GM20431 (cell line): Measurements from ENCODE around the gene AGBL4.

Experiments
- in situ Hi-C: fragments of 300-500 bp; cut with MseI, MboI; formaldehyde crosslinking; loops from one replicate; pipeline ENCODE4 v1.15.0; 2020; ENCODE audit warnings: low sequenced_read_pairs; ENCODE audit not compliant: unreplicated experiment

The AGBL4 gene

GRCh38 chr1:48967318-48967717 lies 1056.4 kb downstream of the AGBL4 start:
- in situ Hi-C loops: no loop called here

GRCh38 chr1:48966583-48966982 lies 1057.2 kb downstream of the AGBL4 start:
- in situ Hi-C loops: no loop called here

GRCh38 chr1:48960320-48960719 lies 1063.4 kb downstream of the AGBL4 start:
- in situ Hi-C loops: no loop called here

- in situ Hi-C loops: no loop called here
Measured at GRCh38 chr1:48955774-48956173, 1068.0 kb downstream of the AGBL4 start.

- in situ Hi-C loops: no loop called here
Measured at GRCh38 chr1:48953617-48954016, 1070.1 kb downstream of the AGBL4 start.

- in situ Hi-C loops: no loop called here
Measured at GRCh38 chr1:48948562-48948961, 1075.2 kb downstream of the AGBL4 start.

GRCh38 chr1:48947761-48948537 lies 1075.8 kb downstream of the AGBL4 start:
- in situ Hi-C loops: no loop called here

- in situ Hi-C loops: no loop called here
Measured at GRCh38 chr1:48946070-48946469, 1077.7 kb downstream of the AGBL4 start.

GRCh38 chr1:48944811-48945210 lies 1078.9 kb downstream of the AGBL4 start:
- in situ Hi-C loops: no loop called here

- in situ Hi-C loops: no loop called here
Measured at GRCh38 chr1:48943826-48944225, 1079.9 kb downstream of the AGBL4 start.

- in situ Hi-C loops: no loop called here
Measured at GRCh38 chr1:48943393-48943792, 1080.4 kb downstream of the AGBL4 start.

GRCh38 chr1:48940962-48941732 lies 1082.6 kb downstream of the AGBL4 start:
- in situ Hi-C loops: no loop called here

GRCh38 chr1:48940354-48940753 lies 1083.4 kb downstream of the AGBL4 start:
- in situ Hi-C loops: no loop called here

- in situ Hi-C loops: no loop called here
Measured at GRCh38 chr1:48939828-48940227, 1083.9 kb downstream of the AGBL4 start.

- in situ Hi-C loops: no loop called here
Measured at GRCh38 chr1:48939042-48939441, 1084.7 kb downstream of the AGBL4 start.

GRCh38 chr1:48937732-48938131 lies 1086.0 kb downstream of the AGBL4 start:
- in situ Hi-C loops: no loop called here

- in situ Hi-C loops: no loop called here
Measured at GRCh38 chr1:48936436-48936835, 1087.3 kb downstream of the AGBL4 start.

- in situ Hi-C loops: no loop called here
Measured at GRCh38 chr1:48932366-48932765, 1091.4 kb downstream of the AGBL4 start.

- in situ Hi-C loops: no loop called here
Measured at GRCh38 chr1:48931506-48932192, 1092.1 kb downstream of the AGBL4 start.

- in situ Hi-C loops: no loop called here
Measured at GRCh38 chr1:48930011-48930410, 1093.7 kb downstream of the AGBL4 start.

GRCh38 chr1:48924099-48924498 lies 1099.7 kb downstream of the AGBL4 start:
- in situ Hi-C loops: no loop called here
